Epithelial cell of proximal tubule (primary cell): ENCODE data around the gene IL21R. TPM values are rescaled to one million over a fixed set of nuclear protein-coding genes. Genes with fewer than 3 reads are reported as not detected.

Source experiments
- DNase-seq: peaks from one replicate; pipeline ENCODE4 v3.0.0-alpha.2; 2011; ENCODE audit warnings: low read depth
- H3K4me3 ChIP-seq: 2 replicates; pipeline ENCODE4 v1.5.1; 2011; ENCODE audit warnings: low read depth, mild to moderate bottlenecking, low read length
- total RNA-seq: library from RNA; depleted of rRNA; stranded (reverse); fragments of >200 nt; gene quantifications from 2 replicates; pipeline ENCODE4 v1.2.3, GENCODE V29; 2015
- TF ChIP-seq, protein P1 (sequence below): conservative IDR thresholded peaks from 2 replicates; pipeline ENCODE4 v1.5.1; 2012; ENCODE audit warnings: low read depth, mild to moderate bottlenecking, low read length

IL21R gene
- total RNA-seq, 1 donor from 2014 or later, result not detected

DNA sequence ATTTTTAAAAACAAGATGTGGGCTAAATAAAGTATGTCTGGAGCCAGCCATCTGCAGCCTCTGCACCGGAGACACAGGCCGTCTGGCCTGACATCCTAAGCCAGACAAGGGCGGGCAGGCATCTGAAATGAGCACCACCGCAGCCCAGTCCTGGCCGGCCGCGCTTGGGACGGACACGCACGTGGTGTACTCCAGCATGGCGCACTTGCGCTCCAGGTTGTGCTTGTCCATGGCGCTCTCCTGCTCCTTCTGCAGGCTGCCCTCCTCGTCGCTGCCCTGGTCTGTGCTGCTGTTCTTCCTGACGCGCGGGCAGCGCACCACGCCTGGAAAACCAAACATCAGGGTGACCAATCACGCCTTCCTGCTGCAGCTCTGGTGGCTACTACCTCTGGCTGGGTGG lies 87.4 kb downstream of the IL21R start:
- TF ChIP-seq, protein P1, sequence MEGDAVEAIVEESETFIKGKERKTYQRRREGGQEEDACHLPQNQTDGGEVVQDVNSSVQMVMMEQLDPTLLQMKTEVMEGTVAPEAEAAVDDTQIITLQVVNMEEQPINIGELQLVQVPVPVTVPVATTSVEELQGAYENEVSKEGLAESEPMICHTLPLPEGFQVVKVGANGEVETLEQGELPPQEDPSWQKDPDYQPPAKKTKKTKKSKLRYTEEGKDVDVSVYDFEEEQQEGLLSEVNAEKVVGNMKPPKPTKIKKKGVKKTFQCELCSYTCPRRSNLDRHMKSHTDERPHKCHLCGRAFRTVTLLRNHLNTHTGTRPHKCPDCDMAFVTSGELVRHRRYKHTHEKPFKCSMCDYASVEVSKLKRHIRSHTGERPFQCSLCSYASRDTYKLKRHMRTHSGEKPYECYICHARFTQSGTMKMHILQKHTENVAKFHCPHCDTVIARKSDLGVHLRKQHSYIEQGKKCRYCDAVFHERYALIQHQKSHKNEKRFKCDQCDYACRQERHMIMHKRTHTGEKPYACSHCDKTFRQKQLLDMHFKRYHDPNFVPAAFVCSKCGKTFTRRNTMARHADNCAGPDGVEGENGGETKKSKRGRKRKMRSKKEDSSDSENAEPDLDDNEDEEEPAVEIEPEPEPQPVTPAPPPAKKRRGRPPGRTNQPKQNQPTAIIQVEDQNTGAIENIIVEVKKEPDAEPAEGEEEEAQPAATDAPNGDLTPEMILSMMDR, result no peak
- DNase-seq, result no peak
- H3K4me3 ChIP-seq, result no peak overlapping the region

DNA sequence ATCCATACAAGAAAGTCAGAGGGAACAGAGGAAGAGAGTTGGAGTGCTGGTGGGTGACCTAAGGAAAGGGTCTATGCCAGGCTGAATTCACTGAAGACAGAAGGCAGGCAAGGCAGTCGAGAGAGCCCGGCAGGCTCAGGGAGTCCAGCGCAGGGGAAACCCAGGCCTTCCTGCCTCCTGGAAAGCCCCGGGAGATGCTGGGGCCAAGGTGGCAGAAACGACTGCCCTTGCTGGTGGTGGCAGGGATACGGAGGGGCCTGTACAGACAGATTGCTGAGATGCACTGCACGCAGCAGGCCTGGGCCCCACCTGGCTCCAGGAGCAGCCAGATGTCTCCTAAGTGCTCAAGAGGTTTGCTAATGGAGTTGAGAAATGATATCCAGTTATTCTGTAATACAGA lies 87.9 kb downstream of the IL21R start:
- H3K4me3 ChIP-seq, result no peak overlapping the region
- TF ChIP-seq, protein P1, result no peak
- no peak for DNase-seq

DNA sequence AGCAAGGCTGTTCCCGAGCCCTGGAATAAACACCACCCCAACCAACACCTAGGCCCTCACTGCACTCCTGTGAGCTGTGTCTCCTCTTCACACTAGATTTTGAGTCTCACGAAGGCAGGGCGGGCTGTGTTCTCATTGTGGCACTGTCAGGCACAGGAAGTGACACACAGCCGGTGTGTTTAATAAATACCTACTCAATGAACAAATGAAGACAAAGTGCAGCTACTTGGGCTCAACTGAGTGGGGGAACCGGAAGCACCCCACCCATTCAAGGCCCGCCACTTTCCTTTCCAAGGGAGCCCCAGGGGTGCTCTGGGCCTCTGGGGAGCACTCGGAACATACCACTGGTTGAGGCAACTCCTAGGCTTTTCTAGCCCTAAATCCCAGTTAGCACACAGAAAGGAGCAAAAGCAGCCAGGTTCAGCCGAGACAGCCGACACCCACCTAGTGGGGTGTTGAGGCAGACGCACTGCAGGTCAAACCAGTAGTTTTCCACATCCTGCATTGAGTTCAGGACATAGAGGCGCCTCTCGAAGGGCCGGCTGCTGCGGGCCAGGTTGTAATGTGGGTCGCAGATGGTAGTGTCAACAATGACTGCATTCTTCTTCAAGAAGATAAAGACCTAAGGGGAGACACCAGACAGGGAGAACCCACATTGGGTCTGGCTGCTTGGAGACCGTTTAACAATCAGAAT lies 90.1 kb downstream of the IL21R start:
- no peak for DNase-seq
- TF ChIP-seq, protein P1, result no peak

DNA sequence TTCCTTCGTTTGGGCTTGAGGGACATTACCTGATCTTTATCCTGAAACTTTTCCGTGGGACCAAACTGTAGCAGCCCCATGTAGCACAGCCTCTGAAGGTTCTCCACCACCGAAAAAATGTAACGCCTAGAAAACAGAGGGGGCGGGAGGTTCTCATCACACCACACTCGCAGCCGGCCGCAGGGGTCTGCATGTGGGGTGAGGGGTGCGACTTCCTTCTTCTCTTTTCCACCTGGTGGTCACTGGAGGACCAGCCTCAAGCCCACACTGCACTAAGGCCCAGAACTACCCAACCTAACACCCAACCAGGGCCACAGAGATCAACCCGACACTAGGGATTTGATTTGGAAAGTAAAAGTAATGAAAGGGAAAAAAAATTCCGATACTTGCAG lies 90.6 kb downstream of the IL21R start:
- no peak overlapping the region for H3K4me3 ChIP-seq
- TF ChIP-seq, protein P1, result peak; percentile 0
- DNase-seq, result no peak

More for the DNA sequence above, 90.1 kb downstream of the IL21R start:
- no peak overlapping the region for H3K4me3 ChIP-seq

DNA sequence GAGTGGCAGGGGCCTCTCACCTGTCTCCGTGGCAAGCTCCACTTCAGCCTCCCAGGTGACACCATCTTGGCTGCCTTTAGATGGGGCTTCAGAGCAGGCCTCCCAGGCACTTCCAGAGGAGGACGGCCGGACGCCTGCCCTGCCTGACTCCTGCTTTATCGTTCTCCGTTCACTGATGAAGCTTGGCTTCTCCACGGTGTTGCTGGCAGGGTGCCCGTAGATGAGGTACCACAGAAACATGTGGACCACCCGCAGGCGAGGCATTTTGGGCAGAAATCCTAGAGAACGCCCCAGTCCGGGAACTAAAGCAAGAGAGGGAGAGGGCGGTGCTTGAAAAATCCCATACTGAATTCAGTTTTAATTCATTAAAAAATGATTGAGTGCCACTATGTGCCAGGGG lies 93.2 kb downstream of the IL21R start:
- no peak overlapping the region for H3K4me3 ChIP-seq
- no peak for DNase-seq
- TF ChIP-seq, protein P1, result no peak

DNA sequence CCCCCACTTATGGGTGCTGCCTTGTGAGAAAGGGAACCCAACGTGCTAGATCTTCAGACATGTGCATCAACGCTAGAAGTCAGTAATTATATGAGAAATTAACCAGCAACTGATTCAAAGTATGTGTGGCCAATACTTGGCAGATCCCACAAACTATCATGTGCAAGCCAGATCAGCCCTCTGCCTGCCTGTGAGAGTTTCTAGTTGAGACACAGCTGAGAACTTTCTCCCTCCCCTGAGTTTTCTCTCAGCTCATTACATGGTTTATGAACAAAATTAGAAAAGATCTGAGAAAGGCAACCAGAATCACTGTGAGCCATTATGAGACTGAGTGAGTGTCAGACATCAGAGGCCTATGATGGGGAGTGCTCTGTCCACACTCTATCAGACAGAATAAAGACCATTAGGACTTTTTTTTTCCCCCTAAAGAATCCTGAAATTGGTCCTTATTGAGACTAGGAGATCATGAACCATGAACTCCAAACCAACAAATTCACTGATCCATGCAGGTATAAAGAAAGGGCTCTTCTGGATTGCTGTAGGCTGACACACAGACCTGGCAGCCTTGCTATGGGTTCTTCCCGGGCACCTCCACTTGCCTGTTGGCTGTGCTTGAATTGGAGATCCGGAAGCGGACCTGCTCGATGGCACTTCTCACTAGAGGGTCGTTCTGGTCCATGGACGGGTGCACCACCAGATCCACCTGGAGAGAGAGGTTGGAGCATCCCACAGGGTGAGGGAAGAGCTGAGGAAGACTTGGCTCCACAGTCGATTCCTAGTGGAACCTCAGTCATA lies 96.3 kb downstream of the IL21R start:
- H3K4me3 ChIP-seq, result no peak overlapping the region
- no peak for DNase-seq
- TF ChIP-seq, protein P1, result no peak
